ENCODE data around the gene SLC6A1.

DNA sequence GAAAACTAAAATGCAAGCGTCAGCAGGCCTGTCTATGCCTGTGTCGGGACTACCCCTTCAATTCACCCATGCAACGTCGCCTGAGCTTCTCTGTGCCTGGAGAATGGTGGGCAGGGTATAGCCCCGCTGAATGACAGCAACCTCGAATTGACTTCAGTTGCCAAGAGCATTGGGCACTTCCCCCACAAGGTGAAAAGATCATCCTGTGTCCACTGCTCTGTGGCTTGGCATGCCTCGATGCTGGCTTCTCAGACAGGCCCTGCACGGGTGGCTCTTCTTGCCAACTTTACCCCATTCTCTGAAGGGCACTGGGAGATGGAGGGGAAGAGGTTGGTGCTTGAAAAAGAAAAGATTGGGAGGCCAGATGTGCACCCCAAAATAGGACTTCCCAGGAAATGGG, 3.3 kb downstream of the SLC6A1 start:
- TF ChIP-seq, protein P1, sequence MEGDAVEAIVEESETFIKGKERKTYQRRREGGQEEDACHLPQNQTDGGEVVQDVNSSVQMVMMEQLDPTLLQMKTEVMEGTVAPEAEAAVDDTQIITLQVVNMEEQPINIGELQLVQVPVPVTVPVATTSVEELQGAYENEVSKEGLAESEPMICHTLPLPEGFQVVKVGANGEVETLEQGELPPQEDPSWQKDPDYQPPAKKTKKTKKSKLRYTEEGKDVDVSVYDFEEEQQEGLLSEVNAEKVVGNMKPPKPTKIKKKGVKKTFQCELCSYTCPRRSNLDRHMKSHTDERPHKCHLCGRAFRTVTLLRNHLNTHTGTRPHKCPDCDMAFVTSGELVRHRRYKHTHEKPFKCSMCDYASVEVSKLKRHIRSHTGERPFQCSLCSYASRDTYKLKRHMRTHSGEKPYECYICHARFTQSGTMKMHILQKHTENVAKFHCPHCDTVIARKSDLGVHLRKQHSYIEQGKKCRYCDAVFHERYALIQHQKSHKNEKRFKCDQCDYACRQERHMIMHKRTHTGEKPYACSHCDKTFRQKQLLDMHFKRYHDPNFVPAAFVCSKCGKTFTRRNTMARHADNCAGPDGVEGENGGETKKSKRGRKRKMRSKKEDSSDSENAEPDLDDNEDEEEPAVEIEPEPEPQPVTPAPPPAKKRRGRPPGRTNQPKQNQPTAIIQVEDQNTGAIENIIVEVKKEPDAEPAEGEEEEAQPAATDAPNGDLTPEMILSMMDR (IDR thresholded peaks at IDR 0.05; ENCODE audit: insufficient read depth, low read length, poor library complexity, severe bottlenecking), result no peak
- TF ChIP-seq EZH2phosphoT487 (conservative IDR thresholded peaks at IDR 0.05; ENCODE audit: low read length), result no peak

Measured in SU-DHL-6 (cell line).